ENCODE measurements around the gene PDIK1L. TPM values are rescaled to one million over a fixed set of nuclear protein-coding genes. Genes with fewer than 3 reads are reported as not detected.
A peak's percentile ranks its signal among the peaks of the same experiment; 100 is the strongest.

Gene PDIK1L
- total and polyA plus RNA-seq, 9 of the 15 experiments (the other 6 are each of a cell fraction or from before 2014, with no cell fraction given): 12.8 to 30.2 (median 21.5) TPM

DNA sequence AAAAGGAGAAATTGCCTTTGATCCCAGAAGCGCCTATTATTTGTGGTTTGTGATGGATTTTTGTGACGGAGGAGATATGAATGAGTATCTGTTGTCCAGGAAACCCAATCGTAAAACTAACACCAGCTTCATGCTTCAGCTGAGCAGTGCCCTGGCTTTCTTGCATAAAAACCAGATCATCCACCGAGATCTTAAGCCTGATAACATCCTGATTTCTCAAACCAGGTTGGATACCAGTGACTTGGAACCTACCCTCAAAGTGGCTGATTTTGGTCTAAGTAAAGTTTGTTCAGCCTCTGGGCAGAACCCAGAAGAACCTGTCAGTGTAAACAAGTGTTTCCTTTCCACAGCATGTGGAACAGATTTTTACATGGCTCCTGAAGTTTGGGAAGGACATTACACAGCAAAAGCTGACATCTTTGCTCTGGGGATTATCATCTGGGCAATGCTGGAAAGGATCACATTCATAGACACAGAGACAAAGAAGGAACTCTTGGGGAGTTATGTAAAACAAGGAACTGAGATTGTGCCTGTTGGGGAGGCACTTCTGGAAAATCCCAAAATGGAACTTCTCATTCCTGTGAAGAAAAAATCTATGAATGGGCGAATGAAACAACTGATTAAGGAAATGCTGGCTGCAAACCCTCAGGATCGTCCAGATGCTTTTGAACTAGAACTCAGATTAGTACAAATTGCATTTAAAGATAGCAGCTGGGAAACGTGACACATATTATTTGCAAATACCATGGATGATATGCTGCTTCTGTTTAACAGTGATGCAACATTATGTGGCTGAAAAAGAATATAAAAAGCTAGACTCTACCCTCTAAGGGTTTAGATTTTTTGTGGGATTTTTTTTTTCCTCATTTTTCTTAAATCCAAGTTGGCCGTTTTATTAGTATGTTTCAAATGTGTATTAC is 10.5 kb downstream of the PDIK1L start (continued):
- TF ChIP-seq, protein P1, sequence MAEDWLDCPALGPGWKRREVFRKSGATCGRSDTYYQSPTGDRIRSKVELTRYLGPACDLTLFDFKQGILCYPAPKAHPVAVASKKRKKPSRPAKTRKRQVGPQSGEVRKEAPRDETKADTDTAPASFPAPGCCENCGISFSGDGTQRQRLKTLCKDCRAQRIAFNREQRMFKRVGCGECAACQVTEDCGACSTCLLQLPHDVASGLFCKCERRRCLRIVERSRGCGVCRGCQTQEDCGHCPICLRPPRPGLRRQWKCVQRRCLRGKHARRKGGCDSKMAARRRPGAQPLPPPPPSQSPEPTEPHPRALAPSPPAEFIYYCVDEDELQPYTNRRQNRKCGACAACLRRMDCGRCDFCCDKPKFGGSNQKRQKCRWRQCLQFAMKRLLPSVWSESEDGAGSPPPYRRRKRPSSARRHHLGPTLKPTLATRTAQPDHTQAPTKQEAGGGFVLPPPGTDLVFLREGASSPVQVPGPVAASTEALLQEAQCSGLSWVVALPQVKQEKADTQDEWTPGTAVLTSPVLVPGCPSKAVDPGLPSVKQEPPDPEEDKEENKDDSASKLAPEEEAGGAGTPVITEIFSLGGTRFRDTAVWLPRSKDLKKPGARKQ (CRISPR knock-in tag; IDR thresholded peaks at IDR 0.05): no peak
- TF ChIP-seq JUND (IDR thresholded peaks at IDR 0.05; ENCODE audit: borderline replicate concordance, low read depth, low read length) (no peak), JUND (tag; IDR thresholded peaks at IDR 0.05; ENCODE audit: borderline replicate concordance, low read depth, low read length) (0 out of 3 replicates have a peak, but pooled peaks have one; percentile 29), ZKSCAN8 (CRISPR knock-in tag; IDR thresholded peaks at IDR 0.05) (peak; percentile 69; the same call in 1 of the 2 replicates), CTBP1 (IDR thresholded peaks at IDR 0.05; ENCODE audit: borderline replicate concordance) (peak; percentile 52; the same call in 1 of the 2 replicates), LEF1 (IDR thresholded peaks at IDR 0.05) (peak; percentile 28; the same call in 1 of the 2 replicates), CBFA2T3 (IDR thresholded peaks at IDR 0.05) (peak; percentile 78), THRAP3 (IDR thresholded peaks at IDR 0.05; ENCODE audit: borderline replicate concordance) (peak; percentile 14; the same call in 1 of the 2 replicates), ZNF583 (CRISPR knock-in tag; IDR thresholded peaks at IDR 0.05) (no peak), EHMT2 (IDR thresholded peaks at IDR 0.05) (no peak), ZNF263 (CRISPR knock-in tag; IDR thresholded peaks at IDR 0.05; ENCODE audit: borderline replicate concordance) (peak; percentile 45; the same call in 1 of the 2 replicates), ARID1B (IDR thresholded peaks at IDR 0.05) (peak; percentile 57; the same call in 1 of the 2 replicates)
- TF ChIP-seq, protein P2, sequence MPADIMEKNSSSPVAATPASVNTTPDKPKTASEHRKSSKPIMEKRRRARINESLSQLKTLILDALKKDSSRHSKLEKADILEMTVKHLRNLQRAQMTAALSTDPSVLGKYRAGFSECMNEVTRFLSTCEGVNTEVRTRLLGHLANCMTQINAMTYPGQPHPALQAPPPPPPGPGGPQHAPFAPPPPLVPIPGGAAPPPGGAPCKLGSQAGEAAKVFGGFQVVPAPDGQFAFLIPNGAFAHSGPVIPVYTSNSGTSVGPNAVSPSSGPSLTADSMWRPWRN (IDR thresholded peaks at IDR 0.05; ENCODE audit: low read depth): no peak
- TF ChIP-seq, protein P3, sequence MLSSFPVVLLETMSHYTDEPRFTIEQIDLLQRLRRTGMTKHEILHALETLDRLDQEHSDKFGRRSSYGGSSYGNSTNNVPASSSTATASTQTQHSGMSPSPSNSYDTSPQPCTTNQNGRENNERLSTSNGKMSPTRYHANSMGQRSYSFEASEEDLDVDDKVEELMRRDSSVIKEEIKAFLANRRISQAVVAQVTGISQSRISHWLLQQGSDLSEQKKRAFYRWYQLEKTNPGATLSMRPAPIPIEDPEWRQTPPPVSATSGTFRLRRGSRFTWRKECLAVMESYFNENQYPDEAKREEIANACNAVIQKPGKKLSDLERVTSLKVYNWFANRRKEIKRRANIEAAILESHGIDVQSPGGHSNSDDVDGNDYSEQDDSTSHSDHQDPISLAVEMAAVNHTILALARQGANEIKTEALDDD (IDR thresholded peaks at IDR 0.05): peak; percentile 59; the same call in 1 of the 2 replicates
- TF ChIP-seq, protein P4, sequence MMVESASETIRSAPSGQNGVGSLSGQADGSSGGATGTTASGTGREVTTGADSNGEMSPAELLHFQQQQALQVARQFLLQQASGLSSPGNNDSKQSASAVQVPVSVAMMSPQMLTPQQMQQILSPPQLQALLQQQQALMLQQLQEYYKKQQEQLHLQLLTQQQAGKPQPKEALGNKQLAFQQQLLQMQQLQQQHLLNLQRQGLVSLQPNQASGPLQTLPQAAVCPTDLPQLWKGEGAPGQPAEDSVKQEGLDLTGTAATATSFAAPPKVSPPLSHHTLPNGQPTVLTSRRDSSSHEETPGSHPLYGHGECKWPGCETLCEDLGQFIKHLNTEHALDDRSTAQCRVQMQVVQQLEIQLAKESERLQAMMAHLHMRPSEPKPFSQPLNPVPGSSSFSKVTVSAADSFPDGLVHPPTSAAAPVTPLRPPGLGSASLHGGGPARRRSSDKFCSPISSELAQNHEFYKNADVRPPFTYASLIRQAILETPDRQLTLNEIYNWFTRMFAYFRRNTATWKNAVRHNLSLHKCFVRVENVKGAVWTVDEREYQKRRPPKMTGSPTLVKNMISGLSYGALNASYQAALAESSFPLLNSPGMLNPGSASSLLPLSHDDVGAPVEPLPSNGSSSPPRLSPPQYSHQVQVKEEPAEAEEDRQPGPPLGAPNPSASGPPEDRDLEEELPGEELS (CRISPR knock-in tag; IDR thresholded peaks at IDR 0.05; ENCODE audit: borderline replicate concordance): no peak
- TF ChIP-seq, protein P5, sequence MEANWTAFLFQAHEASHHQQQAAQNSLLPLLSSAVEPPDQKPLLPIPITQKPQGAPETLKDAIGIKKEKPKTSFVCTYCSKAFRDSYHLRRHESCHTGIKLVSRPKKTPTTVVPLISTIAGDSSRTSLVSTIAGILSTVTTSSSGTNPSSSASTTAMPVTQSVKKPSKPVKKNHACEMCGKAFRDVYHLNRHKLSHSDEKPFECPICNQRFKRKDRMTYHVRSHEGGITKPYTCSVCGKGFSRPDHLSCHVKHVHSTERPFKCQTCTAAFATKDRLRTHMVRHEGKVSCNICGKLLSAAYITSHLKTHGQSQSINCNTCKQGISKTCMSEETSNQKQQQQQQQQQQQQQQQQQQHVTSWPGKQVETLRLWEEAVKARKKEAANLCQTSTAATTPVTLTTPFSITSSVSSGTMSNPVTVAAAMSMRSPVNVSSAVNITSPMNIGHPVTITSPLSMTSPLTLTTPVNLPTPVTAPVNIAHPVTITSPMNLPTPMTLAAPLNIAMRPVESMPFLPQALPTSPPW (CRISPR knock-in tag; IDR thresholded peaks at IDR 0.05): peak; percentile 33; the same call in 1 of the 2 replicates
- TF ChIP-seq, protein P6, sequence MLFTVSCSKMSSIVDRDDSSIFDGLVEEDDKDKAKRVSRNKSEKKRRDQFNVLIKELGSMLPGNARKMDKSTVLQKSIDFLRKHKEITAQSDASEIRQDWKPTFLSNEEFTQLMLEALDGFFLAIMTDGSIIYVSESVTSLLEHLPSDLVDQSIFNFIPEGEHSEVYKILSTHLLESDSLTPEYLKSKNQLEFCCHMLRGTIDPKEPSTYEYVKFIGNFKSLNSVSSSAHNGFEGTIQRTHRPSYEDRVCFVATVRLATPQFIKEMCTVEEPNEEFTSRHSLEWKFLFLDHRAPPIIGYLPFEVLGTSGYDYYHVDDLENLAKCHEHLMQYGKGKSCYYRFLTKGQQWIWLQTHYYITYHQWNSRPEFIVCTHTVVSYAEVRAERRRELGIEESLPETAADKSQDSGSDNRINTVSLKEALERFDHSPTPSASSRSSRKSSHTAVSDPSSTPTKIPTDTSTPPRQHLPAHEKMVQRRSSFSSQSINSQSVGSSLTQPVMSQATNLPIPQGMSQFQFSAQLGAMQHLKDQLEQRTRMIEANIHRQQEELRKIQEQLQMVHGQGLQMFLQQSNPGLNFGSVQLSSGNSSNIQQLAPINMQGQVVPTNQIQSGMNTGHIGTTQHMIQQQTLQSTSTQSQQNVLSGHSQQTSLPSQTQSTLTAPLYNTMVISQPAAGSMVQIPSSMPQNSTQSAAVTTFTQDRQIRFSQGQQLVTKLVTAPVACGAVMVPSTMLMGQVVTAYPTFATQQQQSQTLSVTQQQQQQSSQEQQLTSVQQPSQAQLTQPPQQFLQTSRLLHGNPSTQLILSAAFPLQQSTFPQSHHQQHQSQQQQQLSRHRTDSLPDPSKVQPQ (CRISPR knock-in tag; IDR thresholded peaks at IDR 0.05; ENCODE audit: borderline replicate concordance): no peak
